ELR (cell line): ENCODE data around the gene MED29.
"Not testable (repeated sequence)": the region's sequence is repeated elsewhere in the genome, so short reads cannot be mapped to it uniquely, and the experiment has no call there.

Source experiments
- DNase-seq: peaks from one replicate; pipeline ENCODE4 v3.0.0-alpha.2; 2015; ENCODE audit warnings: low read depth

The MED29 gene

DNA sequence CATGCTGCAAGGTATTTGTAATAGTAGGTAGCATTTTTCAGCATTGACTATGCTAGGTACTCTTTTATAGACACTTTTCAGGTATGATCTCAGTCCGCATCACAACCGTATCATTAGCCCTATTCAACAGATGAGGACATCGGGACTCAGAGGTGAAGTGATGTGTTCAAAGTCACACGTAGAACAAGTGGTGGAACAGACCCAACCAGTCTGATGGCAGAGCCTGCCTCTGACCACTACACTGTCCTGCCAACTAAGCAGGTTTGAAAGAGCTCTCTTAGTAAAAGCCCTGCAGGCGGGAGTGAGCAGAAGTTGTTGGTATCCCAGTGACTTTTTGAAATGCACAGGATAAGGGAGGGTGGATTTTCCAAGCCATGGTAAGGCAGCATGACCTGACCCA is 20.4 kb upstream of the MED29 start:
- DNase-seq, result no peak

DNA sequence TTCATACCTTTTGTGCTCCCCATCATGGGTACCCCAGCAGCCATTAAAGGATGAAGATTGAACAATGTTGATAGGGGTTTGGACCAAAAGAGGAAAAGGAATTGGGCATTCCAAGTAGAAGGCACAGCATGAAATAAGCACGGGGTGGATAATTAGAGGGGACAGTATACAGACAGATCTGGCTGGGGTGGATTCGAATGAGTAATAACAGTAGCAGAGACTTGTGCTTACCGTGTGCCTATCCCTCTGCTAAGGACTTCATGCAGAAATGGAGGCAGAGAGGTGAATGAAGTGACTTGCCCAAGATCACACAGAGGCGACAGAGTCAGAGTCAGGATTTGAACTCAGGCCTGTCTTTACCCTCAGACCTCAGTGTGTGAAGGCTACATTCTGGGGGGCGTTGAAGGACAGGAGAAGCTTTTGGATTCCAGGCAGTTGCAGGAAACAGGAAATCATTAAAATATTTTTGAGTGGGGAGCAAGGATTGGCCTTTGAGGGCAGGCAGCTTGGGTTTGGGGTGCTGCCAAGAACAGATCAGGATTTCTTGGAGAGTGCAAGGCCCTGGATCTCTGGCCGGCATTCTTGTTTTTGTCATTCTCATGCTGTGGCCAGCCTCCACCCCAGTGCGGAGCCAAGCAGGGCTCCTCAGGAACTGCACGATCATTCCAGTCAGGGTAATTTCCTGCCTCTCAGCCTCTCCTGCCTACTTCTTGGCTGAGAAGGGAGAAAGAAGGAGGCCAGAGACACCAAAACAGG is 19.0 kb upstream of the MED29 start:
- peak; percentile 48 for DNase-seq

DNA sequence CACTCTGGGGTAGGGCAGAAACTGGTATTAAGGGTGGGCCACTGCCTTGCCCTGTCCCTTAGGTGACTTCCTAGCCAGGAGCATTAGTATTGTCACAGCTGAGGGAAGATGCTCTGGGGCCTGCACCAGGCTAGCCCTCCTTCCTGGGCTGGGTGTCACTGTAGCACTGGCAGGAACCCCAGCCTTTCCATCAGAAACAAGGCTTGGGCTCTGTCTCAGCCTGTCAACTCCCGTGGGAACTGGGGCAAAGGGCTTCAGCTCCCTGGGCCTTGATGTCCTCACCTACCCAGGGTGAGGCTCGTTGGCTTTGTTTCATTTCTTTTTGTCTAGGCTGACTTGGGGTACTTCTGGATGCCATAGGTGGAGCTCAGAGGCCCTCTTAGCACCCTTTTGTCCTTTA is 18.2 kb upstream of the MED29 start:
- DNase-seq, result no peak

DNA sequence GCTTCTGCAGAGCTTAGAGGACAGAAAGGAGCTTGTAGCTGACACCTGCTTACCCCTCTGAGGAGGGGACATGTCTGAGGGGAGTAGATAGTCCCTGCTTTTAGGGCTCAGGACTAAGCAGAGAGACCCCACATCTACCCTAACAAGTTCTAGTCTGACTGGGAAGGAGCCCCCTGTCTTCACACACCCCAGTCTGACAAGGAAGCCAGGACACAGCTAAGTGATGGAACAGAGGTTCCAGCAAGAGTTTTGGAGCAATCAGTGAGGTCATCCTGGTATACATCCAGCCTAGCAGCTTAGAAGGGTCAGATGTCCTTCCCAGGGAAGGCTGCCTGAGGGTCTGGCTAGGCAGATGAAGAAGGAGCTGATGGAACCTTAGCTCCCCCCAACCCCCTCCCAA is 15.2 kb upstream of the MED29 start:
- no peak for DNase-seq

DNA sequence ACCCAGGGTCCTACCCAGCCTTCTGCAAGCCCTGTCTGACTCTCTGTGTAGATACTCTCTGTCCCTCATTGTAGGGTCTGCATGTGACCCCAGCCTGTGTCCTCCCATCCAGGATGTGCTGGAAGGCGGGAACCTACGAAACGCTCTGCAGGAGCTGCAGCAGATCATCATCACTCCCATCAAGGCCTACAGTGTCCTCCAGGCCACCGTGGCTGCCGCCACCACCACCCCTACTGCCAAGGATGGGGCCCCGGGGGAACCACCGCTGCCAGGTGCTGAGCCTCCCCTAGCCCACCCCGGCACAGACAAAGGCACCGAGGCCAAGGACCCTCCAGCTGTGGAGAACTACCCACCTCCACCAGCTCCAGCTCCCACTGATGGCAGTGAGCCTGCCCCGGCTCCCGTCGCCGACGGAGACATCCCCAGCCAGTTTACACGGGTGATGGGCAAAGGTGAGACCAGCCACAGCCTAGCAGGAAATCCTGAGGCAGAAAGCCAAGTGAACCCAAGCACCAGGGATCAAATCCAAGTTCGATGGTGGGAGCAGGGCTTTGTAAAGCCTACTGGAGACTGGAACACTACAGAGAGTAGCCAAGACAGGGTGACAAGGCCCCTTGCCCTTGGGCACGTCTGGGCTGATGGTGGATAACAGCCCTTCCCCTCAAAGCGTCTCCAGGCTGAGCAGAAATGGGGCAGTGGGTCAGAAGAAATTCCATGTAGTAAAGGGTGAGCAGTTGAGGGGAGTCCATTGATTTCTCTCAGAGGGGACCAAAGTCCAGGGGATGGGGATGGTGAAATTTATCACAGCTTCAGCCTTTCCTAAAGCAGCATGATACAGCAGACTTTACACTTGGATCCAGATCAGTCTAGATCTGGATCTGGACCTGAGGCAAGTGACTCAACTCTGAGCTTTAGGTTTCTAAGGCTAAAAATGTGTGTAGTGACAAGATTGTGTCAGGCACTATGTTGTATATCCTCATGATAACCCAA is 13.5 kb upstream of the MED29 start:
- DNase-seq, result no peak

DNA sequence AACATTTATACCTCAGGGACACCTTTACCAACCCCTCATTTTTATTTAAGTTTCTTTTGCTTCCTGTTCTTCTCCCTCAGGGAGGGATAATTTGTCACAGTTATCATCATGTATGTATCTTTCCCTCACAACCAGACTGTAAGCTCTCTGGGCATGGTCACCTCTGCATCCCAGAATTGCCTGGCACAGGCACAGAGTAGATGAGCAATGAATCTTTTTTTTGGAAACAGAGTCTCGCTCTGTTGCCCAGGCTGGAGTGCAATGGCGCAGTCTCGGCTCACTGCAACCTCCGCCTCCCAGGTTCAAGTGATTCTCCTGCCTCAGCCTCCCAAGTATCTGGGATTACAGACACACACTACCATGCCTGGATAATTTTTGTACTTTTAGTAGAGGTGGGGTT is 11.8 kb upstream of the MED29 start:
- not testable (repeated sequence) for DNase-seq

DNA sequence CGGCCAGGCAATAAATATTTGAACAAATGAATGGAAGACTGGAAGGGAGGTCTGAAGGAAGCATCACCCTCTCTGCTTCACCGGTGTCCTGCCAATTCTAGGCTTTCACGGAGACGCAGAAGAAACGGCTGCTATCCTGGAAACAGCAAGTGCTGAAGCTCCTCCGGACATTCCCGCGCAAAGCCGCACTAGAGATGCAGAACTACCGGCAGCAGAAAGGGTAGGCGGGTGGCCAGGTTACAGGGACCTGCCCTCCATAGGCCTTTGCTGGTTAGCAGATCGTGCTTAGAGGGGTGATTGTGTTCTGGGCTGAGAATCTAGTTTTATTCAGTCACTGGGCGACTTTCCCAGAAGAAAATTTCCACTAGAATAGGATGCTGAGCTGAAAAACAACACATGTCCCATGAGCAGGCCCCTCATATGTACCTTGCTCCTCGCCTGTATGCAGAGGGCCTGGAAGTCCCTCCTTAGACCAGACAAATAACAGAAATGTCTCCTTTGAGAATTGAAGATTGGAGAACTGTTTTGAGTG is 11.2 kb upstream of the MED29 start:
- no peak for DNase-seq

DNA sequence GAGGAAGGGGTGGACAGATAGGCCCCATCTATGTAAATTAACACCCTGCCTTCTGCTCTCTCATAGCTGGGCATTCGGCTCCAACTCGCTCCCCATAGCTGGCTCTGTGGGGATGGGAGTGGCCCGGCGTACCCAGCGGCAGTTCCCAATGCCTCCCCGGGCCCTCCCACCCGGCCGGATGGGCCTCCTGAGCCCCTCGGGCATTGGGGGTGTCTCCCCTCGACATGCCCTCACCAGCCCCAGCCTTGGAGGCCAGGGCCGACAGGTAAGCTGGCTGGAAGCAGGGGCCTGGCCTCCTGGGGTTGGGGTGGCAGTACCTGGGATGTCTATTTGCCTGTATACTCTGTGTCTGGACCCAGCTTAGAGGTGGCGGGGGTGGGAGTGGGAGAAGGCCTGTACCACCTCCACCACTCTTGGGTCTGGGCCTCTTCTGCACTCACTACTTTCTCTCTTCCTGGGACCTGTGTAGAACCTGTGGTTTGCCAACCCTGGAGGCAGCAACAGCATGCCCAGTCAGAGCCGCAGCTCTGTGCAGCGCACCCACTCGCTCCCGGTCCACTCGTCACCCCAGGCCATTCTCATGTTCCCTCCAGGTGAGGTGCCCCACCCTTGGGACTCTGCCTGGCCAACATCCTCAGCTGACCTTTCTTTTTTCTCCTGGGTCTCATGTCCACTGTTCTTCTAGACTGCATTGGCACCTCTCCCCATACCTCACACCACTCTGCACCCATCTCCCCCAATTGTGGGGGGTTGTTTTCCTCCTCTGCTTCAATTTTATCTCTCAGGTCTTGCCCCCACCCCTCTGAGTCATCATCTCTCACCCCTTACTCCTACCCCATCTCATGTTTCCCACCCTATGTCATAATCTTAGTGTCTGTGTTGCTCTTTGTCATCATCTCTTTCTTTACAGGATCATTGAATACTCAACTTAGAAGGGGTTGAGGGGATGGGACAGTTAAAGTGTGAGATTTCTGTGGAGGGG is 10.4 kb upstream of the MED29 start:
- no peak for DNase-seq

DNA sequence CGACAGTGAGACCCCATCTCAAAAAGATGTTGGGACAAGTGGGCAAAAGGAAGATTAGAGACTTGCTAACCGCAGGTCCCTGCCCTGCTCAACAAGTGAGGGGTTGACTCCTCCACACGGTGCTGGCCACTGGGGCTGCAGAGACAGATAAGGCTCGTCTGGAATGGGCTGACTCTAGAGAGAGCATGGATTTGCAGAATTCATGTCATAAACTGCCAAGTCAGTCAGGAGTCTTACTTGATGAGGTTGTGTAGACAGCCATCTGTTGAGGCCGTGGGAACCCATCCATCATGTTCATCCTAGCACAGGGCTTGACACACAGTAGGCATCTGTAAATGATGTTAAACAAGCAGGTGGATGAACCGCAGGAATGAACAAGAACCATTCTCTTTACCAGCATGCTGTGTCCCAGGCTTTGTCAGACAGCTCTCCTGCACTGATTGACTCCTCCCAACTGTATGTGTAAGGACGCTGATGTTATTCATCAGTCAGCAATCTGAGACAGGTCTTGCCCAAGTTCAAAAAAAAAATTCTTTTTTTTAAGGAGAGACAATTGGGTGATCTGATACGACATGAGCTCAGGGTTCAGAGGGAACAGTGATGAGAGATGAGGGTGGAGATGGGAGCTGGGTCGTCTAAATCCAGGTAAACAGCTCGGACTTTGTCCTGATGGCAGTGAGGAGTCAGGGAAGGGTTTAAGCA is 9.1 kb upstream of the MED29 start:
- no peak for DNase-seq

DNA sequence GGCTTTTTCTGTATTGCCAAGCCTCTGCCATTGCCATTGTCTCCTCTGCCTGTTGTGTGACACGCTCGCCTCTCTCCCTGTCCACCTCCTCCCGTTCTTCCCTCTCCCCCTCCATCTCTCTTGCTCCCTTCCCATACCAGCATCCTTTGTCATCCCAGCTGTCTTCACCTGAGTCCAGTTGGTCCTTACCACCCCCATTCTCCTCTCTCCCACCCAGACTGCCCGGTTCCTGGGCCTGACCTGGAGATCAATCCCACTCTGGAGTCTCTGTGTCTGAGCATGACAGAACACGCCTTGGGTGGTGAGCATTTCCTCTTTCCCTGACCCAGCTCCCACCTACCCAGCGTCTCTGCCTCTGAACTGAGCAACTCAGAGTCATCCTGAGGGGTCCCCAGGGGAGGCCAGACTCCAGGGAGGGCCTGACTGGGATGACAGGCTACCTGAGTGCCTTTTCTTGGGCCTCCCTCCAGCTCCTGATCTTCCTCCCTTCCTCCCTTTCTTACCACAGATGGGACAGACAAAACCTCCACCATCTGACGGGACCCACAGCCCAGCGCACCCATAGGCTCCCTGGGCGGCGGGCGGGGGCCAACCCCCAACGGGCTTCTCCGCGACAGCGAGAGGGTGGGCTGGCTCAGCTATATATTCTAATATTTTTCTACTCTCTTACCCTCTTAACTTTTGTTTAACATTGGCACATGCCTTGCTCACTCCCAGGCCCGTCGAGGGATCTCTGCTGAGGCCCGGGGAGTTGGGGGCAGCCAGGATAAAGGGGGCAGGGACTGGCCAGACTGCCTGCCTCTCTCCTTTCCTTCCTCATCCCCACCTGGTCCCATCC is 8.0 kb upstream of the MED29 start:
- DNase-seq, result no peak

DNA sequence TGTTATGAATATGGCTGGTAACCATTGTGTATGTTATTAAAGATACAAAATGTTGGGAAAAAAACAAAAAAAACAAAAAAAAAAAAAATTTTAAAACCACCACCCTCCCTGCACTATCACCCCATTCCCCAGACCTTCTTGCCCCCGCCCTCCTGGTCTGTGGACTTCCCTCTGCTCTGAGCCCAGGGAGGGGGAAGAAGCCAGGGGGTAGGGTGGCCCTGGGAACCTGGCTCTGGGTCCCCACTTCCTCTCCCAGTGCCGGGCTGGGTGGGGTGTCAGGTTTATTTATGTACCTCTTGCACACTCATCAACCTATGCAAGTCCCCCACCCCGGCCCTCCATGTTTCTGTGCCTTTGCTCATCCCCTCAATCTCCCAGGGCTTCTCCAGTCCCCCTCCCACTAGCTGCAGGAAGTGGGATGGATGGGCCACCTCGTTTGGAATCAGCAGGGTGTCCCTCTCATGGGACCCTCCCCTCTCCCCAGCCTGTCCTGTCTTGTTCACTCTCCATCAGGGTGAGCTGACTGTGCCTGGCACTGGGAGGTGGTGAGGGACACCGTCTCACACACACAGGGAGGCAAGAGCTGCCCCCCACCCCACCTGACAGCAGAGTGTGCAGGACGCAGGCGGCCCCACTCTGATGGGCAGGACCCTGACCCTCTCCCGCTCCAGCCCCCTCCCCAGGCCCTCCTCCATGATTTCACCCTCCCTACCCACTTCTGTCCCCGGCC is 6.2 kb upstream of the MED29 start:
- no peak for DNase-seq

DNA sequence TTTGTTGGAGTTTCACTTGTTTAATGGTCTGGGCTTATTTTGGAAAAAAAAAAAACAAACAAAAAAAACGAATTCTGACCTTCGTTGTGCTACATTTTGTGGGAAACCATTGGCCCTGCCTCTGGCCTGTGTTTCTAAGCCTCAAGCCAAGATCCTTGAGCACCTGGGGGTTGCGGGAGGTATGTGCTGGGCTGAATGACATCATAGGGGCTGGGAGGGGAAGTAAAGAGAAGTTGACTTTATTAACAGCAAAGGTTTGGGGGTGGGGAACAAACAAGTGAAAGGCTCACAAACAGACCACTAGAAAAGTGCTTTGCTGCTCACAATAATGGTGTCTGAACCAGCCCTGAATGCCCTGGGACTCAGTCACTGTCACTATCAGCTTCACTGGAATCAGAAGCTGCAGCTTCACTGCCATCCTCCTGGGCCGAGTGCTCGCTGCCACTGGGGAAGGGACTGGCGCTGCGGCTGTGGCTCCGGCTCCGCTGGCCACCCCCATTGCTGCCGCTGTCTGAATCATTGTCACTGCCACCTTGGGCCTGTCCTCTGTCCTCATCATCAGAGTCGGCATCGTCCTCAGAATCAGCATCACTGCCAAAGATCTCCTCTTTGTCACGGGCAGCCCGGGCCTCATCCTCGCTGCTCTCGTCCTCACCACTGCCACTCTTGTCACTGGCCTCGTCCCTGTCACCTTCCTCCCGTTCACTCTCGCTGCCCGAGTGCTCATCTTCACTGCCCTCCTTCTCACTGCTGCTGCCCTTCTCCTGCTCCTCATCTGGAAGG is 5.4 kb upstream of the MED29 start:
- DNase-seq, result no peak

DNA sequence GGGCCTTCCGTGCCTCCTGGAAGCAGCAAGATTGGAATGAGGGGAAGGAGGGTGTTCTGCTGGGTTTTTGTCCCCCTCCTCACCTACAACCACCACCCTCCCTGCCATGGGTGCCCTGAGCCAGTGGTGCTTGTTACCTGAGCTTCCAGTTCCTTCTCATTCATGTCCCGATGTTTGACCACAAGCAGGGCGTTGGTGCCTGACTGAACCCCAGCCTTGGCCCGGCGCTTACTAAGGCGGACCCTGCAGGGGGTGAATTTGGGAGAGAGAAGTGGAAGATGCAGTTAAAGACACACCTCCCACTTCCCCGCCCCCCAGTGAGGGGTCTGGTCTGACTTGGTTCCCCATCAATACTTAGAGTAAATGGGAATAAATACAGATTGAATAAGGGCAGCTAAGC is 4.6 kb upstream of the MED29 start:
- DNase-seq, result no peak

DNA sequence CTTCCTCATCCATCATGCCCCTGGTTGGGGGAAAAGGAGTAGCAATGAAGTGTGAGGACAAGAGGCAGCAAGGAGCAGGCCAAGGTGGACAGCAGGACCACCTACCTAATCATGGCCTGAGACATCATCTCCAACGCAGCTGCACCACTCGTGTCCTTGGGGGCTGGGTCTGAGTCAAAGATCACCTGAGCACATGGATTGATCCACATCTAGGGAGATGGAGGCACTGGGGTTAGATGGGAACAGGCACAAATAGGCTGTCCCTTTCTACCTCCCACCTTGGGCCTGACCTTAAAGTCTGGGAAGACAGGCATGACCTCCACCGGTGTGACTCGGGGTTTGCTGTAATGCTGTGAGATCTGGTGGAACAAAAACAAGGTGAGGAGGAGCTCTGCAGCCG is 2.5 kb upstream of the MED29 start:
- DNase-seq, result no peak

DNA sequence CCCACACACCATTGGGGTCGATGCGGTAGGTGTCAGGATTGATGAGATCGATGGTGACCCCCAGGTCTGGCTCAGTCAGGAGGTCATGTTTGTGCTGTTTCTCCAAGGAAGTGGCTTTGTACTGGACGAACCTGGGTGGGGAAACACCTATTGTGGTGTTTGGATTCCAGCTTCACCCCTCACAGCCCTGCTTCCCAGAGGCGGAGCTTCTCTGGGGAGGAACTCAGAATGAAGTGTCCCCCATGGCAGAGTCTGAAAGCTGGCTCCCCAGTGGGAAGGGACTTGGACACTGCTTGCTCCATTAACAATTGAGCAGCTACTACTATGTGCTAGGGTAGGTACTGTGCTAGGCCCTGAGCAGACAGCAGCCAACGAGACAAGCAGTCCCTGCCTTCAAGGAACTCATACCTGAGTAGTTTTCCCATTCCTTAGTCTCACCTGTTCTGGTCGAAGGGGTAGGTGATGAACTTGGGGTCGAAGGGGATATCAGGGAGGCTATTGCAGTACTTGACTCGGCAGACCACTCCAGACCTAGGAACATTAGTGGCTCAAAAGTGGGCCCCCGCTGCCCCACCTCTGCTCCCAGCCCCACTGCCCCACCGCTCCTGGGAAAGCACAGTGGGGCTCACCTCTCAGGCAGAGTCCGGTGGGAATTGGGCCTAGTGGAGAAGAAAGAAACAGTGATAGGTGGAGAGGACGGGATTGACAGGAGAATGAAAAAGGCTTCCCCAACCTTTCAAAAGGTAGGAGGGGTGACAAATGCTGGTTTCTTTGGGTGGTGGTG is 1.4 kb upstream of the MED29 start:
- DNase-seq, result no peak

DNA sequence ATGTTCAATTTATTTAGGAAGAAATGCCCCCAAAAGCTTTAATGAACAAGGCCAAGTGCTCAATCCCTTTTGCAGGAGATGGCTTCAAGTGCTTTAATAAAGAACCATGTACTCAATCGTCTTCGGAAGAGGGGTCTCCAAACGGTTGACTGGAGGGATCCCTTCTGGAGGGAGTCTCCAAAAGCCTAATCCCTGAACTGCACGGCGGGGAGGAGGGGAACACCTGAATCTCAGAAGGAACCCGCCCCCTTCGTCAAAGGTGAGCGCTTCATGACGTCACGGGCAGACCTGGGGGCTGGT is 777 bp upstream of the MED29 start:
- DNase-seq, result no peak

DNA sequence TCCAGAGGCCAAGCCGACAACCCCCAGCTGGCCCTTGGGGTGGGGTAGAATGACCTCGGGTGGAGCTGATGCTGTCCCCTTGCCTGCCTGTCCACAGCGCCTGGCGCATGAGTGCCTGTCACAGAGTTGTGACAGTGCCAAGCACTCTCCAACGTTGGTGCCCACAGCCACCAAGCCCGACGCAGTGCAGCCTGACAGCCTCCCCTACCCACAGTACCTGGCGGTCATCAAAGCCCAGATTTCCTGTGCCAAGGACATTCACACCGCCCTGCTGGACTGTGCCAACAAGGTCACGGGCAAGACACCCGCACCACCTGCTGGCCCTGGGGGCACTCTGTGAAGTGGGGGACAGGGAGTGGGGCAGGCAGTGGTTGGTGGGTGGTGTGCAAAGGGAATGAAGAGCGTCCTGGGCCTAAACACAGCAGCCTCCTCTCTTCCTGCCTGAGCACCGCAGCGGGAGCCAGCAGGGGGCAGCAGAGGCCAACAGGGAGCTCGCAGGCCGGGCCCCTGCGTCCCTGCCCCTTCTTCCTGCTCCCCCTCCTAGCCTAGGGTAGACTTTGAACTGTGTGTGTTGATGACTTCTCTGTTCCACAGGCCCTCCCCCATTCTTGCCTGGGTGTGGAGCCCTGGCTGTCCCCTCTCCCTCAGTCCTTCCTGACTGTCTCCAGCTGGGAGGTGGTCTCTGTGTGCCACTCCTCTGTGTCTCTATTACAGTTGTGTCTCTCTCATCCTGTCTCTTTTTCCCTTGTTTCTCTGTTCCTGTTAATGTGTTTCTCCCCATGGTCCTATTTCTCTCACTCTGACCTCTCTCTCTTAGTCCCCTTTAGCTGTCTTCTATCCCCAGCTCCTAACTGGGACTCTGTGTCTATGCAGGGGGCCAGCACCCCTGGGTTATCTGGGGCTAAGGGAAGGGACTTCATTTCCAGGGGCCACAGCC is 6.5 kb downstream of the MED29 start:
- DNase-seq, result peak; percentile 84
